ENCODE measurements around the gene HOXA9. TPM values are rescaled to one million over a fixed set of nuclear protein-coding genes. Genes with fewer than 3 reads are reported as not detected.

The HOXA9 gene
- total RNA-seq, 4 donors from 2014 or later: 19.5 to 130 (median 50.6) TPM

DNA sequence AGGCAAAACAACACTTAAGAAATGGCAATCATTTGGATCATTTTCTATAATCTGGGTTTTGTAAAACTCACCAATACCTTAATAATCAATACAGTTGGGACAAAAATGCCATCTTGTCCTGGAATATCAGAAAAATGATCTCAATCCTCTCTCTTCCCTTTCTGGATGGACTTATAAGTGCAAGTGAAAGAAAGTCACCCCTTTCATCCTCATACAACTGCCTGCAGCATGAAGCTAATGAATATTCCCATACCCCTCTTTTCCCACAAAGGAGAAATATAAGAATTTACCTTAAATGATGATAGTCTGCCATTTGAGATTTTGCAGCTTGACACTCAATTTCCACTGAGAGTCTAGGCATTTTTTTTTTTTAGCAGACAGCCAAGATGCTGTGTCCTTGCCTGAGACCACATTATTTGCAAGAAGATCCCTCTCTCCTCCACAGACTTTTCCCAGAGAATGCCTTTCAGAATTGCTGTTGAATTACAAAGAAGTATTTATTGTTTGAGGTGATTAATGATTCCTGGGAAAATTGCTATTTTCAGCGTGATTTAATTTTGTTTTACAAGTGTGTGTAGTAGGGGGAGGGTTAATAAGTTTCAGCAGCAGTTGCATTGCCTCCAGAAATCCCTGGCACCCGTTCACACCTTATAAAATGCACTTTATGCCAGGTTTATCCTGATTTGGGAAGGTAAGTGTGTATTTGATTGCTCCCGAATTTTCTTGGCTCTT, 38.6 kb downstream of the HOXA9 start:
- H3K4me1 ChIP-seq: peaks cover 42 to 90% (median 77%) of the 10 kb centered on the region in 4 donors
- H3K36me3 ChIP-seq: no peaks in the 10 kb centered on the region
- no peaks in the 10 kb centered on the region for H3K9me3 ChIP-seq
- no peak for DNase-seq
- H3K27ac ChIP-seq: peak overlapping the region in 3 of 4 donors; percentile 94 to 99 (median 98)
- WGBS, 2 donors (ENCODE audit: low coverage in 1 of 2): 24 to 29% methylated on average over 3 of the region's 3 CpGs
- no peaks in the 10 kb centered on the region for H3K27me3 ChIP-seq
- no peak for TF ChIP-seq EP300 (IDR thresholded peaks at IDR 0.05; ENCODE audit: low read depth)
- TF ChIP-seq, protein P1, sequence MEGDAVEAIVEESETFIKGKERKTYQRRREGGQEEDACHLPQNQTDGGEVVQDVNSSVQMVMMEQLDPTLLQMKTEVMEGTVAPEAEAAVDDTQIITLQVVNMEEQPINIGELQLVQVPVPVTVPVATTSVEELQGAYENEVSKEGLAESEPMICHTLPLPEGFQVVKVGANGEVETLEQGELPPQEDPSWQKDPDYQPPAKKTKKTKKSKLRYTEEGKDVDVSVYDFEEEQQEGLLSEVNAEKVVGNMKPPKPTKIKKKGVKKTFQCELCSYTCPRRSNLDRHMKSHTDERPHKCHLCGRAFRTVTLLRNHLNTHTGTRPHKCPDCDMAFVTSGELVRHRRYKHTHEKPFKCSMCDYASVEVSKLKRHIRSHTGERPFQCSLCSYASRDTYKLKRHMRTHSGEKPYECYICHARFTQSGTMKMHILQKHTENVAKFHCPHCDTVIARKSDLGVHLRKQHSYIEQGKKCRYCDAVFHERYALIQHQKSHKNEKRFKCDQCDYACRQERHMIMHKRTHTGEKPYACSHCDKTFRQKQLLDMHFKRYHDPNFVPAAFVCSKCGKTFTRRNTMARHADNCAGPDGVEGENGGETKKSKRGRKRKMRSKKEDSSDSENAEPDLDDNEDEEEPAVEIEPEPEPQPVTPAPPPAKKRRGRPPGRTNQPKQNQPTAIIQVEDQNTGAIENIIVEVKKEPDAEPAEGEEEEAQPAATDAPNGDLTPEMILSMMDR (IDR thresholded peaks at IDR 0.05): no peak
- no peak for TF ChIP-seq POLR2AphosphoS5 (IDR thresholded peaks at IDR 0.05)
- no peak for TF ChIP-seq POLR2A (IDR thresholded peaks at IDR 0.05)
- in situ Hi-C loops (cut with MboI; ENCODE audit: low pct_ligation_motif_present in 1 of 4, low pct_unique_long_range_greater_than_20kb in 1 of 4, low sequenced_read_pairs in 3 of 4): no loop called here
- intact Hi-C loops (cut with DNase I; ENCODE audit: low total_unique reads): no loop called here
- no peak overlapping the region for H3K4me3 ChIP-seq

DNA sequence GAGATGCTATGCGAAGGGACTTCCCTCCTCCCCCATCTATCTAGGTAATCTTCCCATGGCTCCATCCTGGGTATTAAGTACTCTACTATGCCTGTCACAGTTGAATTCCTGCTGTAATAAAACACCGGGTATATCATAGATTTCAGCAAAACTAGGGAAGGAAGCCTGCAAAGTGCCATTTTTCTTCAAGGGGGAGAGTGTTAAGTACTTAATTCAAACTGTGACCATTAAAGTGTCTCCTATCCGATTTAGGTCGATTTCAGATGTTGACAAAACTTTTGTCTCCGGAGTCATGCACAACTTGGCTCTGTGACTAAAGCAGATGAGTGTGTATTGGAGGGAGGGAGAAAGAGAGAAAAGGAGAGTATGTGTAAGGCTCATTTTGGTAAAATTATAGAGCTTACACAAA, 39.3 kb downstream of the HOXA9 start:
- intact Hi-C loops (cut with DNase I; ENCODE audit: low total_unique reads) (no loop called here), in situ Hi-C loops (cut with MboI; ENCODE audit: low pct_ligation_motif_present in 1 of 4, low pct_unique_long_range_greater_than_20kb in 1 of 4, low sequenced_read_pairs in 3 of 4) (no loop called here)
- Histone ChIP-seq H3K4me3 (no peak overlapping the region), H3K27me3 (no peaks in the 10 kb centered on the region), H3K27ac (peak overlapping the region; percentile 90 to 96 (median 92)), H3K9me3 (no peaks in the 10 kb centered on the region), H3K36me3 (no peaks in the 10 kb centered on the region), H3K4me1 (peaks cover 37 to 90% (median 77%) of the 10 kb centered on the region in 4 donors)
- TF ChIP-seq POLR2AphosphoS5 (IDR thresholded peaks at IDR 0.05) (no peak), EP300 (IDR thresholded peaks at IDR 0.05; ENCODE audit: low read depth) (no peak), POLR2A (IDR thresholded peaks at IDR 0.05) (no peak)
- TF ChIP-seq, protein P1 (IDR thresholded peaks at IDR 0.05): no peak
- WGBS, 2 donors (ENCODE audit: low coverage in 1 of 2): 41 to 48% methylated on average over 4 to 5 of the region's 5 CpGs
- no peak for DNase-seq

DNA sequence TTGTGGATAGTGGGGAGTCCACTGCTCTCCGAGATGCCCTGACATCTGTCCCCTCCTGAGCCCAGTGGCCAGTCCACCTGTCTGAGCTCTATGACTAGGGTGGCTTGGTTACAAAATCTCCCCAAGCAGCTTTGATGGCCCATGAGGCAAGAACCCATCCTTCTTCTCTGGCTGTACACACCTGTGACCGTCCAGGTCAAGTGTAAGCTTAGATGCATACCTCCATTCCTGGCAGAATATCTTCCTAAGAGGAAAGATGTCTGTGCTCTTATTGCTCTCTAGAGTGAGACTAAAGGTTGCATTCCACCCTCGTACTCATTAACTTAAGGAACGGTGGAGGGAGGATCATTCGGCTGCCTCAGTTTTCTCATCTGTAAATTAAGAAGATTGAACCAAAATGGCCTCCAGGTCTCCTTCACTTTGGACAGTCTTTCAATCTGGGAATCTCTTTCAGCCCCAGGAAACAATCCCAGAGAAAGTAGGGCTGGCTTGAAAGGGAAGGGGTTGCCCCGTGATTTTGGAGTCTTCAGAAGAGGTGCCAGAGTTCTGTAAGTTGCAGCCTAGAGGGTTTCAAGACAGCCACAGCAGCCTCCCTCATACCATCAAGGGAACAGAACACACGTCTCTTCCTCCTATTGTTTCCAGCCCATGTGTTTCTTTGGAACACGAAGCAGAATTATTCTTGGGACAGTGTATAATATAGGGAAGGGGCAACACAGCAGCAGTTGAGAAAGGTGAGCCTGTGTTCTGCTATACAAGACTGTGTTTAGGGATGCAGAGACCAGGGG, 40.2 kb downstream of the HOXA9 start:
- Histone ChIP-seq H3K4me1 (peaks cover 45 to 99% (median 86%) of the 10 kb centered on the region in 4 donors), H3K36me3 (no peaks in the 10 kb centered on the region), H3K27me3 (no peaks in the 10 kb centered on the region), H3K27ac (peak overlapping the region; percentile 90 to 96 (median 92)), H3K4me3 (peak overlapping the region in 1 of 4 donors; percentile 19), H3K9me3 (no peaks in the 10 kb centered on the region)
- in situ Hi-C loops (cut with MboI; ENCODE audit: low pct_ligation_motif_present in 1 of 4, low pct_unique_long_range_greater_than_20kb in 1 of 4, low sequenced_read_pairs in 3 of 4): no loop called here
- intact Hi-C loops (cut with DNase I; ENCODE audit: low total_unique reads): no loop called here
- WGBS, 2 donors (ENCODE audit: low coverage in 1 of 2): 29 to 59% methylated on average over 1 to 8 of the region's 8 CpGs
- no peak for DNase-seq
- TF ChIP-seq EP300 (IDR thresholded peaks at IDR 0.05; ENCODE audit: low read depth): no peak
- TF ChIP-seq POLR2A (IDR thresholded peaks at IDR 0.05): no peak
- TF ChIP-seq POLR2AphosphoS5 (IDR thresholded peaks at IDR 0.05): peak in 2 of 3 donors; percentile 23 to 24

DNA sequence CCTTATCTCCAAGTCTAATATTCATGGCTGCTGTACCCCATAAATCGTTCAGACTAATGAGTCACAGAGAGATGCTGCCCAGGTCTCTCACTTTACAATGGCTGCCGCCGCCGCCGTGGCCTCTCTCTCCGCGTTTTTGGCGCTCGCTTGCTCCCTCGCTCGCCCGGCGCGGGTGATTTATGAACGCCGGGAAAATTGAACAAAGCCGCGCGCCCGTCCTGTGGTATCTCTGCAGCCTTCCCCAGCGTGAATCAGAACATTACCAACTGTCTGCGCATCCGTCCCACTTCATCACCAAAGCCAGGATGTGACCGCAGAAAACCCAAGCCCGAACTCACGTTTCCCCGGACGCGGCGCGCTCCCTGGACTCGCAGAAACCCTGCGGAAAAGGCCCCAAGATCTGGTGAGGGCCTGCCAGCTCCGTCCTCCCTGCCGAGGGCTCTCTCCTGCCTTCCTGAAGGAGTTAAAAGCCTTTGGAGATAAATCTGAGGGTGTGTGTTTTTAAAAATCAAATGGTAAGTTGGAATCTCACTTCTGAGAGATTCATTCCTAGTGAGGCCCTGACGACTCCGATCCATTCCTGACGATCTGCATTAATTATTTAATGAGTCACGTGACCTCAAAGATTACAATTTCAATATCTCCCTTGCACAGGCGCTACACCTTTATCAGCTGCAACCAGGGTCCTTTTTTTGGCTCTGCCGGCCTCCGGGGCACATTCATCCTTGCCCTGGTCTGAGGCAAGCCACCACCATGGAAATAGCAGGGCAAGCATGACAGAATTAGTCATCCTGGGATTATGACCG, 41.0 kb downstream of the HOXA9 start:
- Histone ChIP-seq H3K4me3 (peak overlapping the region in 2 of 4 donors; percentile 19 to 37), H3K36me3 (no peaks in the 10 kb centered on the region), H3K4me1 (peaks cover 49 to 100% (median 87%) of the 10 kb centered on the region in 4 donors), H3K27ac (peak overlapping the region; percentile 90 to 96 (median 92)), H3K9me3 (no peaks in the 10 kb centered on the region), H3K27me3 (no peaks in the 10 kb centered on the region)
- in situ Hi-C loops (cut with MboI; ENCODE audit: low pct_ligation_motif_present in 1 of 4, low pct_unique_long_range_greater_than_20kb in 1 of 4, low sequenced_read_pairs in 3 of 4): no loop called here
- TF ChIP-seq, protein P1 (IDR thresholded peaks at IDR 0.05): no peak
- TF ChIP-seq POLR2A (IDR thresholded peaks at IDR 0.05): no peak
- TF ChIP-seq EP300 (IDR thresholded peaks at IDR 0.05; ENCODE audit: low read depth): no peak
- peak in 2 of 3 donors; percentile 30 to 40 for TF ChIP-seq POLR2AphosphoS5 (IDR thresholded peaks at IDR 0.05)
- DNase-seq: peak; percentile 46
- whole genome bisulfite sequencing, 2 donors (ENCODE audit: low coverage in 1 of 2): 19 to 64% methylated on average over 5 to 43 of the region's 43 CpGs
- intact Hi-C loops (cut with DNase I; ENCODE audit: low total_unique reads): no loop called here

Measured in transverse colon (tissue), 4 donors.